Head of caudate nucleus (tissue), 42 donors: ENCODE measurements around the gene SLC25A21.

Experiments
- DNase-seq, 42 donors: peaks; one replicate each; pipeline versions ENCODE4 v3.0.0 to v3.0.0-alpha.2; 2020 to 2021; ENCODE audit warnings: mixed read lengths in 7 of 42
- intact Hi-C: fragments of 100-400 bp; cut with DNase I; formaldehyde crosslinking; loops from one replicate; pipeline ENCODE4 v1.15.0; 2022

Gene SLC25A21

DNA sequence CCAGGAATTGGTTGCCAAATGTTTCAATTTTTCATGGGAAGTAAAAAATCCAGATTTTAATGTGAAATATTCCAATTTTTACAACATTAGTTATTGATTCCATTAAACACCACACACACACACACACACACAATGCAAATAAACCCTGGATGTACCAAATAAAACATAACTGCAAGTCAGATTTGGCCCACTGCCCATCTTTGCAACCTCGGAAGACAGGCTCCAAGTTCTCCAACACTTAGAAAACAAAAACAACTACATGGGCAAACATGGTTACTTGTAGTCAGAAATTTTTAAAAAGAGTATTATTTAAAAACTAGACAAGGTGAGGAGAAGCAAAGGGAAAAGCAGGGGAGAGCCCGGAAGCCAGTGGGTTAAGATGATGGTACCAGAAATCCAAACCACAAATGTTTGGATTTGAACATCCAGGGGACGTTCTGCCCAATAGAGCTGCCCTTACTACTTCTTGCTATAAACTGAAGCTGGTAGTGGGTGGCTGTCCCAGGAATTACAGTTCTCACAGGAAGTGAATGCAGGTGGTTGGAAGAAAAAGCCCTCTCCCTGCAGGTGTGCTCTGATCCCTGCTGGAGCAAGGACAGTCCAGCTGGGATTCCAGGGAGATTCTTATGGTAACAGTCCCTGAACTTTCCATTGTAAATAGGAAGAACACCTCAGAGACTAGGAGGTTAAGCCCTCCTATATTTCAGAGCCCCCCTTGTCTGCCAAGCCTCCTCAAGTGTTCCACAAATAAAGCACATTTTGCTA, 111.7 kb downstream of the SLC25A21 start:
- intact Hi-C loops, result no loop called here
- no peak for DNase-seq

DNA sequence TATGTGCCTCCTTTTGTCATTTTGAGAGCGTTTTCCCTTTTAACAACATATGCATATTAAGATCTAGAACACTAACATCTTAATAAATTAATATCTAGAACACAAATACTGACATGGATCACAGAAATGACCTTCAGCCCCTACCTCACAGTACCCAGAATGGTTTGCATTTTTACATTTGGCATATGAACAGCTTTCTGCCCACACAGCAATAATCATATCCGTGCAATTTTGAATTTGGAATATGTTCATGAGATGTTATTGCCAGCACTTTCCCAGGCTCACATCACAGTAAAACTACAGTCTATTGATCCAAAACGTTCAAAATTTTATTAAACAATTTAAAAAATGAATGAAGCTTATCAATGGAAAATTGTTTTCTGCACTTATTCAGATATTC, 114.6 kb downstream of the SLC25A21 start:
- no peak for DNase-seq
- intact Hi-C loops, result no loop called here

DNA sequence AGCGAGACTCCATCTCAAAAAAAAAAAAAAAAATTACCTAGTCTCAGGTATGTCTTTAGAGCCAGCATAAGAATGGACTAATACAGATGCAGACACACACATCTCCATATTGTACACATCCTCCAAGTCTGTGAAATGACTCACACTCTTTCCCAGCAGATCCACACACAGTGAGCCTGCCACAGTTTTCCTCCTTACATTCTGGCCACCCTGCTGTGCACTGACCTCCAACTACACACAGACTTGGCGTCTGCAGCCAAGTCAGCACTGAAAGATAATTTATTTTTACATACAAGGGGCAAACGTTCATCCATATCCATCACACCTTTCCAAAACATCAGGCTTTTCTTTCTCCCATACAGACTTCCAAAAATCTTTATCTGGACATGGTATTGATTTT, 115.9 kb downstream of the SLC25A21 start:
- no peak for DNase-seq
- intact Hi-C loops, result no loop called here

DNA sequence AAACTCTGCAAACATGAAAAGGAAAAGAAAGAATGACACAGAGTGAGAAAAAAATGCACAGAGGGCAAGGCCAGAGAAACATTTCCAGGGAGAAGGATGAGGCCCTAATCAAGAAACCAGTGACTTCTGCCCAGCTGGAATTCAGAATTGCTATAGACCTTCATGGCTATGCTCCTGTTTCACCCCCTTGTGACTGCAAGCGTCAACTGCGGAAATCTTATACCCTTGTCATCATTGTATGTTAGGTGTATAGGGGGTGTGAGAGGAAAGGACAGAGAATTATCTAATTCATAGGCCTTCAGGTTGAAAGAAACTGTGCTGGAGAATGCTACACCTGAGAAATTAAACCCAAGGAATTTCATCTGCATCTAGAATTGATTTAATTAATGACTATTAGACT, 117.5 kb downstream of the SLC25A21 start:
- intact Hi-C loops, result no loop called here

DNA sequence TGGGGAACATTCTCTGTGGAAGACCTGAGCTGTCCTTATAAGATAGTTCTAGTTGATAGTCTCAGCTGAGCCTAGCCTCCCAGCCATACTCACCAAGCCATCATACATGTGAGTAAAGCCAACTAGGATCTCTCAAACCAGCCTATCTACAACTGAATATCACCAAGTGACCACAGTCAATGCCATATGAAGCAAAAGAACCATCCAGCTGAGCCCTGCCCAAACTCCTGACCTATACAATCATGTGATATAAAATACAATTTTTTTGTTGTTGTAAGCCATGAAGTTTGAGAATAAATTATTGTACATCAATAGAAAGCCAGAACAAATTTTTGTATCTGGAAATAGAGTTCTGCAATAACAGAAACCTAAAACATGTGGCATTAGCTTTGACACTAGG, 118.3 kb downstream of the SLC25A21 start:
- intact Hi-C loops, result no loop called here
- DNase-seq, result no peak

More for the DNA sequence above, 117.5 kb downstream of the SLC25A21 start:
- DNase-seq, result no peak

DNA sequence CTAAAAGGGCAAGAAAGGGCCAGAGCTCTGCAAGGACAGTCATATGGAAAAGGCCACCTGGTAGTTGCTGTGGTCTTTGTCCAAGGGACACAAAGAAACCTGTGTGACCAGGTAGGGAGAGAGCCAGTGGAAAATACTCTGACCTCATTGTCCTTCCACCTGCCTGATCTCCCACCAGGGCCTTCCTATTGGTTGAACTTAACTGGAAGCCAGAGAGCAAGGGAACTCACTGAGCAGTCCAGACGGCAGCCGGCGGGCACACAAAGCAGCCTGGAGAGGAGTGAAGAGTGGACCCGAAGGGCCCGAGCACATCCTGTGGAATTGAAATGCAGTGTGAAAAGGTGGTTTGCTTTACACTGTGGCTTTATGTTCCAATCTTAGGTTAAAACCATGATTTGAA, 120.7 kb downstream of the SLC25A21 start:
- DNase-seq, result no peak
- intact Hi-C loops, result no loop called here

DNA sequence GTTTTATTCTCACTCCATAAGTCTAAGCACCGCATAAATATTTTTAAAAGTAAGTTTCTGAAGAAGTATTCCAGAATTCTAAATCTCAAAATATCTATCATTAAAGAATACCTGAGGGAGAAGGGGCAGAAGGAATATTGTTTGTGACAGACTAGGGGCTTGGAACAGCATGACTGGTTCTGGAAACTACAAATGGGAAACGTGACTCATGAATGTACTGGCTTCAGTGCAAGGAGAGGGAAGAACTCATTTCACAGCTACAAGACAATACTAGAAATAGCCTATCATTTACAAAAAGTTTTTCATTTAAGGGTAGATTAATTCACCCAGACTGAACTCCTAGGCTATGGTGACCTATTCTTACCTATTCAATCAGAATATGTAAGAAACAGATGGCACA, 121.3 kb downstream of the SLC25A21 start:
- intact Hi-C loops, result no loop called here
- DNase-seq, result no peak

DNA sequence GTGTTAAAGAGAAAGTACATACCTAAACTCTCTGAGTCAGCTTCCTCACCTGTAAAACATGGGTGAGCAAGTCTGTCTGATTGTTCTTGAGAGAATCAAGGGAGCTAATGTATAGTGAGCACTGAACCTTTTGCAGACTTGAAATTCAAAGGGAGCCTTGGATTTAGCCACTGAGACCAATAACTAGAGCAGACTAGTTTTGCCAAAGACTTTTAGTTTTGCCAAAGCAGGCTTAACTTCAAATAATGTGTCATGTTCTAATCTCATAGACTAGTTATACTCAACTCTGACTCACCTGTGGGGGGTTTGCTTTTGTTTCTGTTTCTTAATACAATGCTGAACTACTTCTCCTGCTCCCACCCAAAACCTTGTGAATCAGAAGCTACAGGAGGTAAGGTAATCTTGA, 123.7 kb downstream of the SLC25A21 start:
- intact Hi-C loops, result no loop called here

DNA sequence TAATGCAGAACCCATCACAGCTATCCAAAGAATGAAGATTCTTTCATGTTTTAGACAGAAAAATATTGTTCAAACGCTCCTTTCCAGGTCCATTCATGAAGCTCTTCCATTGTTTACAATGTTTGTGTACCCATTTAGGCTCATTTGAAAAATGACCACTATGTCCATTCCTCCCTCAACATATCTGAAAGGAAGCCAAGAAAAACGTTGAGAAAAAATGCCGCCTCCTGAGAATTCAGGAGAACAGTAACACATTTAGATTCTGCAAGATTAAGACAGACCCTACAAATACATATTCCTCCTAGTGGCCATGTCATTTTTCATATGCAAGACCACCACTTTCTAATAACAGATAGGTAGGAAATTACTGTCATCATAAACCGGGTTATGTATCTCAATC, 124.4 kb downstream of the SLC25A21 start:
- no peak for DNase-seq
- intact Hi-C loops, result no loop called here

More for the DNA sequence above, 123.7 kb downstream of the SLC25A21 start:
- DNase-seq, result no peak

DNA sequence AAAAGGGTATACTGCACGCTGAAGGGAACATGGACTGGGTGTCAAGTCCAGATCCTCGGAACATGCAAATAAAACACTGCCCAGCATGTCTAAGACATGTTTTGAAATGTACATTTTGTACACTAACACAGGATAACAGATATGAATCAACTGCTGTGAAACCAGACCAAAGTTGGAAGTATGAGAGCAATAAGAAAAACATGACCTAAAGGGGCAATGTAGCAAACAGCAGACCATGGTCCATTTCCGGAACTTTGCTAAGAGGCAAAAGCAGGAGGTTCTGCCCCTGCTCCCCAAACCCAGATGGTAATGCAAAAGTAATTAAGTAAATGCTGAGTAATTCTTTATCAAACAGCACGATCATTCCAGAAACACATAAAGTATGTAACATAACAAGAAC, 125.2 kb downstream of the SLC25A21 start:
- intact Hi-C loops, result no loop called here
- no peak for DNase-seq

DNA sequence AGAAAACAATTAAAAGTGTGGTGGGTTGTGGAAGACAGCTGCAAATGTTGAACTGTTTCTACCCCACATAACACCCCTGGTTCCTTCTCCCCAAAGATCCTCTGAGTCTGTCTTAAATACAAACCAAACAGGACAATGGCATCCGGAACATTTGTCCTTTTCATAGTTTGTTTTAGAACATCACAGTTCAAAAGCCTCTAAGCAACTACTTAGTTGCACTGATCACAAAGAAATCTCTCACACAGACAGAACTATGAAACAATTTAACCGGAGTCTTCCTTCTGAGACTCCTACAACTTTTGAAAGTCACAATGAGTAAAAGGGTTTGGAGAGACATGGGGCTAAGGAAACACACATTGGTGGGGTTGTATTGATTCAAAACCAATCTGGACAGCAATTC, 125.6 kb downstream of the SLC25A21 start:
- no peak for DNase-seq
- intact Hi-C loops, result no loop called here

DNA sequence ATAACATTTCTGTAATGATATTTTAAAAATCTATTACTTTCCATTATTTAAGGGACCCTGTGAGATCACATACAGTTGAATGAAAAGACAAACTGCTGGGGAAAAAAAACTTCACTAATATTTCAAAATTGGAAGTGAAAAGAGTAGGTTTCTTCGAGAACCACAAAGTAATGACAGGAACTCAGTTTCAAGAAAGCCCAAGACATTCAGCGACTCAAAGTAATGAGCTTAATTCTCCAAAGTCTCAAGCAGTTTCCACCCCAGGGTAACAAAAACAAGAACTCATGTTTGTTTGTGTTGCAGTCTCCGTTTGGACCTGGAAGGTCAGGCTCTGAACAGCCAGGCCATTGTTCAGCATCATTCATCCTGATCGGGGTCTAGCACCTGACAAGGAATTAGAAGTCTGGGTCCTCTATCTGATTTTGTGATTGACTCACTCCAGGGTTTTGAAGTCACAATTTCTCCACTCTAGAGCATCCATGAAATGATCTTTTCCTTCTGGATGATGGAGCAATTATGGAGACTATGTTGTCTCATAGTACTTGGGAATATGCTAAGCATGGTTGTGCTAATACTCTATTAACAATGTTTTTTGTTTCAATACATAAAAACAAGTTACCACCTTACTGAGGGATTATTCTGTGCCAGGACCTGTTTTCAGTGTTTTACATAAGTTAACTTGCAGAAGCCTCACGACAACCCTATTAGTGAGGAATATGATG, 126.9 kb downstream of the SLC25A21 start:
- intact Hi-C loops, result no loop called here
- DNase-seq, result no peak

DNA sequence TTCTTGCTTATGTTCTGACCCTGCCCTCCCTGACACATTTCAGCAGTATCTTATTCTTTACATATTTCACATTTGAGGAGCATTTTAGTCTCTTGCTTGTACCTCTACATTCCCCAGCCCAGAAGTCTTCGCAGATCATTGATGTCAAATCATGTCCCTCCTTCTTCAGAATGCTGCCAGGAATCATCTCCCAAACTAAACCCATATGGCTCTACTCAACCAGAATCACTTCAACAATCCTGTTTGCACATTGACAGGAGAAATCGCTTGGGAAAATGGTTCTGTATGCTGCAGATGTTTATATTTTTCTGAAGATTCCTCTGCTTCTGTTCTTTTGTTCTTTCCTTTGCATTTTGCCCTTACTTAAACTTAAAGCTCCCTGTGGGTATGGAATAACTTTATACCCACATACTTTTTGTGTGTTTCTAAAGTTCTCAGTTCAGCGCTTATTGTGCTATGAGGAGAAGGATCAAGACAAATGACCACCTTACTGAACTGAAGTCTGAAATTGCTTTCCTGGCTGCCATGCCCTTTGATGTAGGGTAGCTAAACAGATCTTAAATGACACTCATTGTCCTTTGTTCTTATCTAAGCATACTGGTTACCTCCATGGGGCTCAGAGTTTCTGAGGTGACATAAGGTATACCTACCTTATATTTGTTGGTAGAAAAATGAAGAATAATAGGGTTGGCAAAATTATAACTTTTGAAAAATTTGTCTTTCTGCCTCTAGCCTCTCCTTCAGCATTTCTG, 134.6 kb downstream of the SLC25A21 start:
- DNase-seq, result no peak
- intact Hi-C loops, result no loop called here

DNA sequence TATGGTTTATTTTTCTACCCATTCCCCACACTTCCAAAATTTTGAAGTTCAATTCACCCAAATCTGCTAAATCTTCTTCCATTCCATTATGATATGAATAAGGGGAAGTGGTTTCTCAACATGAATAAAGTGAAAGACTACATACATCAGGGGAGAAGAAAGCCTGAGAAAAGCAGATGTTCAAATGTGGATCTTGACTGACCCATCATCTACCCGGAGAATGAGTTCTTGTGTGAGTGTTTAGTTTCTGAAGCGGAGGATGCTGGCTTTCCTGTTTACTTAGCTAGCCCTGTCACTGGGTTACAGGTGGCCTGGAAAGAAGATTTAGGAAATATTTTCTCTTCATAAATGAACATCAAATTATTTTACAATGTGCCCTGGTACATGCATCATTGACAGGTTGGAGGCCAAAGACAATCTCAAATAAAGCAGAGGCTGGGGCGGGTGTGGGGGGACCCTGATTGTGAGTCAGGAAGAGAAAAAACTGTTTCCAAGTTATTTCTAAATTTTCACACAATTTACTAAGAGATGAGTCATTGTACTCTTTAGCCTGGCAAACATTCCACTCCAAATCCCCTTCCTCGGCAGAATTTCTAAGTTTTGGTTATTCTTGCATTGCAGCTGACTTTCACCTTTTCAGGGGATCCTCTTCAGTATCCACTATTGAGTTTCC, 135.6 kb downstream of the SLC25A21 start:
- no peak for DNase-seq
- intact Hi-C loops, result no loop called here

DNA sequence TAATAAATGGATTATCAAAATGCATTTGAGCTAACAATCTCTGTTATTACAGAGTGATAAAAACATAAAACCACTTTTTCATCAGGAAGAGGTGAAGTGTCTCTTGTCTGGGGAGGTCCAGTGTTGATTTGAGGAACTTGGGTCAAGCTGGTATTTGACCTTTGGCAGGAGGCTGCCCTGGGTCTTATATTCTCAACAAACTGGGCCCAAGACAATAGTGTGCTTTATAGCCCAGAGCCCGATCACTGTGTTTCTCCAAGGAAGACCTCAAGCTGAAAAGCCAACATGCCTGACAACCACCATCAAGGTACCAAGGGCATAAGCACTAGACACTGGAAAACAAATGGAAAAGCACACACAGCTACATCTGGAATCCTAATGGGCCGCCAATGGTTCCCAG, 137.0 kb downstream of the SLC25A21 start:
- intact Hi-C loops, result no loop called here
- DNase-seq, result no peak

DNA sequence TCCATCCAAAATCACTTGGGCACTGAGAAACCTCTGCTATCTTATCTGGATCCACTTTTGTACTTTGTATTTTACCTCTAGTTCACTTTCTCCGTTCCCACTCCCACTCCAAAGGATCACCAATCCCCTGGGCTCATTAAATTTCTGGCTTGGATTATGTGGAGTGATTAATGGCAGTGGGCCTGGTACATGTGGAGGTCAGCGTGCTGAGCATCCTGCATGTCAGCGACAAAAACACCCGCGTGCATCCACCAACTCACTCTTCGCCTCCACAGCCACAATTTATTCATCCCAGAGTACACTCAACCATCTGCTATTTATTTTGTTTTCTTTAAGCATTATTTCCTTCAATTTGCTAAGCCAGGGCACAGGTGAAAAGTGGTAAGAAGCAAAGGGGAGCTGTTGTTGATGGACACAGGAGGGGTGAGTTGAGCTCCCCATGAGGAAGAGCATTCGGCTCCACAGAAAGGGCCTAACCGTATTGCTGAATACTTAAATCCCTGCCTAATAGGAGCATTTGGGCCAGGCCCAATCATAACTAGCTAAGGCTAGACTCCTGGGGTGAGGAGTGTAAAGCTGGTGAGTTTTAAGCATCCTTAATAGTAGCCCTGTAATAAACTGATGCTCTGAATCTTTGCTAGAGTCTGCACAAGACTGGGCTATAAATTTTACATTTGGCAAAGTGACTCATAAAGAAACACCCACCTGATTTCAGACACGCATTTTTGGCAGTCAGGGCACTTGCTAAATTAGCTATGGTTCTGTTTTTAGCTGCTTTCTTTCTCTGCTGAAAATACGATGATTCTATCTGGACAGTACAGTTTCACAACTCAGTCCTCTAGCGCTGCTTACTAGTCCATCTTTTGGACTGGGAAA, 137.8 kb downstream of the SLC25A21 start:
- intact Hi-C loops, result no loop called here

DNA sequence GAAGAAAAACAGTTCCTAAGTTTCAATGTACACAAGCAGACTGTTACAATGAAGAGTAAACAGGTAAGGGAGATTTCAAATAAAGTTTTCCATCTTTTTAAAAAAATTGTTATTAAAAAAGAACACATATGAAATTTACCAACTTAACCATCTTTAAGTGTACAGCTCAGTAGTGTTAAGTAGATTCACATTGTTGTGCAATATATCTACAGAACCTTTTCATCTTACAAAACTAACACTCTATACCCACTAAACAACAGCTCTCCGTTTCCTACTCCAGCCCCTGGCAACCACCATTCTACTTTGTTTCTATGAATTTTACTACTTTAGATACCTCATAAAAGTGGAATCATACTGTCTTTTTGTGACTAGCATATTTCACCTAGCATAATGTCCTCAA, 139.5 kb downstream of the SLC25A21 start:
- intact Hi-C loops, result no loop called here
- no peak for DNase-seq

More for the DNA sequence above, 137.8 kb downstream of the SLC25A21 start:
- peak in 1 of 42 donors; percentile 42 for DNase-seq

DNA sequence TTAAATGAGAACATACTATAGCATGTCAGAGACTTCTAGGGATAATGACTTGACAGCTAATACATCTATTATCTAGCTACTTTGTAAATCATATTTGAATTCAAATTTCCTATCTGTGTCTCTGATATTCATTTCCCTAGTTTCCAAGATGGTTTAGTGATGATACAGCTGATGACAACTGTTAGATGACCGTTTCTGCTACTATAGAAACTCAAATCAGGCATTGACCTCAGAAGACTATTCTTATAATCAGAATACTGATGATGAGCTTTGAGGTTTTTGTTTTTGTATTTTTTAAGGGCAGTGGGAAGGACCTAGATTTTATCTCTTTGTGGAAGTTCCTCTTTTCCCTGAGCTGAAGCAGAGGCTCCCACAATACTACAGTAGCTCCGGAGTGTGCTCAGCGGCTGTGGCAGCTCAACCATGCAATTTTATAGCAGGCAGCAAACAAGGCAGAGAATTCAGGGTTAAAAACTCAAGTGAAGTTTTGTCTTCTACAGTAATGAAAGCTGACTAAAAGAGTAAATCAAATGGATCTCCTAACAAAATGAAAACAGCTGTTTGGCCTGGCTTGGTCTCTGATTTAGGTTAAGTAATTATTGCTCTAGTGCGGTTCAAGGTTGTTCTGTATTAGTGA, 145.1 kb downstream of the SLC25A21 start:
- no peak for DNase-seq
- intact Hi-C loops, result no loop called here
